Stimulated activated naive CD8-positive, alpha-beta T cell treated with anti-CD3 and anti-CD28 coated beads, Interleukin-15, Interleukin-2, amounts not matched to agents 100 U/mL and 50 U/mL, for 24 hours (primary cell): ENCODE data around the gene MLLT6.

Experiments used
- ATAC-seq: fragments of 150-1000 bp; cut with Tn5 transposase; one replicate; pipeline ENCODE4 v1.10.0; 2021
- DNase-seq: peaks from one replicate; pipeline ENCODE4 v3.0.0; 2021

MLLT6 gene

DNA sequence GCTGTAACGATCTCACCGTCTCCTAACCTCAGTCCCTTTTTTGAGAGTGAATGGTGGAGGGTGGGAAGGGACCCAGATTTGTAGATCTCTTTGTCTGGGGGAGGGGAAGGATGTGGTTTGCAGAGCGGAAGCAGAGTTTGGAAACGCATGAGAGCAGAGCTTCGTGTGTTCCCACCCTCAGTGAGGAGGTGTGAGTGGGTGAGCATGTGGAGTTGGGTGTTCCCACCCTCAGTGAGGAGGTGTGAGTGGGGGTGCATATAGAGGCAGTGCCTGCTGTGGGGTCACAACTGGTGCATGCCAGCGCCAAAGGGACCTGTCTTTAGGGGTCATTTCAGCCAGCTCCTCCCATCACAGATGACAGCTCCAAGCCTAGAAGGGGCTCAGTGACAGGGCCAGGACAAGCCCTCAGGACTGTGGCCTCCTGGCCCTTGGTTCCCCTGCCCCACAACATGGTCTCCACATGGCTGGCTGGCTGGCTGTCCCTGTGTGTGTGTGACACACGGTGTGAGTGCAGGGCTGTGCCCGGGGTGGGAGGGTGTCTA lies 23.3 kb downstream of the MLLT6 start:
- DNase-seq (peak; percentile 62), ATAC-seq (peak; percentile 4)

DNA sequence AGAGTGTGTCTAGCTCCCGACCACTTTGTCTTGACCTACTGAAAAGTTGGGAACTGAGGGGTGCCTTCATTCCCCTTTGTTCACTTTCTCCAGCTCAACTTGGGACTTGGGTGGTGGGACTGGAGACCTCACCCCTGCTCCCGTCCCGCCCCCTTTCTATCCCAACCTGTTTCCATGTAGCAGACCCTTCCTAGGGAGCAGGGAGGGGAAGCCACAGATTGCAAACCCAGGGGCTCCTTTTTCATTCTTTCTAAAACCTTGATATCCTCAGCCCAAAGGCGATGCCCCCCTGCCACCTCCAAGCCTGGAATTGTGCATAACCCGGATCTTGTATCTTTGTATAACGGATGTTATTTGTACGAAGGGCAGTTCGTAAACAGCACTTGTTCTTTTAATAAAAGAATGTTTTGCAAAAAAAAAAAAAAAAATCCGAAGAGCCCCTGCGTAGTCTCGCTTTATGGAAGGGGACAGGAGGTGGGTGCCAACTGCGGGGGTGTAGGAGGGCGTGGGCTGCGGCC lies 24.4 kb downstream of the MLLT6 start:
- DNase-seq (no peak), ATAC-seq (no peak)

DNA sequence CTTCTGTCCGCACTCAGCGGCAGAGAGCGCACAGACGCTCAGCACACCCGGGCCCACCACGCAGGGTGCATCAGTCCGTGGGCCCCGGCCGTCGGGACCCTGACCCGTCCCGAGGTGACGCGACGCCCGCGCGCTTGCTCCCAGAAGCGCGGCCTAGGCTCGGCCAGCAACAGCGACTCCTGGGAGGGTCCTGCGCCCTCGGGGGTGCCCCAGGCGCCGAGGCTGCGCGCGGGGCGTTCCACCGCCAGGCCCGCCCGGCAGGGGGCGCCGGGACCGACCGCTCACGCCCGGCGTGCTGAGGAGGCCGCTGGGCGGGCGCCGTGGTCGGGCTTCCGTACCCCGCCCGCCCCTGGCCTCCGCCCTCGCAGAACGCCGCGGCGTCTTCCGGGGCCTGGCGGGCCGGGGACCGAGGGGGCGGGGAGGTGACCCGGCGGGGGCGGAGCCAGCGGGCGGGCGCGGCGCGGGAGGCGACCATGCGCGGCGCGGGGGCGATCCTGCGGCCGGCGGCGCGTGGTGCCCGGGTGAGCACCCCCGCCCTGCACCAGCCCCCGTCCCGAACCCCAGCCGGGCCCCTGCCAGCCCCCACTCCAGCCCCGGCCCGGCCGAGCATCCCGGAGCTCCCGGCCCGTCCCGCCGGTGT lies 24.9 kb downstream of the MLLT6 start, which contains the start of gene CISD3:
TSS of gene CISD3 (plus strand) at position 456 of the 640 bp plus-strand sequence. CDS start at position 474, 18 bp downstream.
- ATAC-seq (peak; percentile 70), DNase-seq (peak; percentile 92)

DNA sequence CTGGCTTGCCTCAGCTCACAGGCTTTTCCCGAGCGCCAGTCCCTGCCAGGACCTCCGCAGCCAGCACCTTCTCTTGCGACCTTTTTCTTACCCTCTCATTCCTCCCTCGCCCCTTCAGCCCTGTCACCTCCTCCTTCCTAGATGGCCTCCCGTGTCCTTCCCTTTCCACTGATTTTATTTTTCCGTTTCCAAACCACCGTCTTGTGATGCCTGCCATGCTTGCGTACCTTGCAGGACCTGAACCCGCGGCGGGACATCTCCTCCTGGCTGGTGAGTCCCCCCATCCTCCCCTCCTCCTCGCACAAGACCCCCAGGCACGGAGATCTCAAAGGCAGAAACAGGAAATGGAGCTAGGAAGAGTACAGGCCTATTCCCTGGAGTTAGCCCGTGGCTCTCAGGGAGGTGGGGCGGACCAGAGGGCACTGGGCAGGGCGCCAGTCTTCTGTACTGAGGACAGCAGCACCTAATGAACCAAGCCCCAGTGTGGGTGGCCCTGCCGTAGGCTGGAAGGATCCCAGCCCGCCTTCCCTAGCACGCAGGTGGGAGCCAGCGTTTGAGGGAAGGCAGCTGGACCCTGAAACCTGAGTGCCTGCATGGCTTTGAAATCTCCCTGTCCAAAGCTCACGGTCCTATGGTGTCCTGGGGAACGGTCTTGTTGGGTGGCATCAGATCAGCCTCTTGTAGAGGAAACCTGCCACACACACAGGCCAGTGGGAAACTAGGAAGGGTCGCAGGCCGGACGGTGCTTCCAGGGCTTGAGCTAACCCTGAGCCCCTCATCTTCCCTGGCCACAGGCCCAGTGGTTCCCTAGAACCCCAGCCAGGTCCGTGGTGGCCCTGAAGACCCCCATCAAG lies 25.7 kb downstream of the MLLT6 start:
- DNase-seq (peak; percentile 52), ATAC-seq (no peak)

DNA sequence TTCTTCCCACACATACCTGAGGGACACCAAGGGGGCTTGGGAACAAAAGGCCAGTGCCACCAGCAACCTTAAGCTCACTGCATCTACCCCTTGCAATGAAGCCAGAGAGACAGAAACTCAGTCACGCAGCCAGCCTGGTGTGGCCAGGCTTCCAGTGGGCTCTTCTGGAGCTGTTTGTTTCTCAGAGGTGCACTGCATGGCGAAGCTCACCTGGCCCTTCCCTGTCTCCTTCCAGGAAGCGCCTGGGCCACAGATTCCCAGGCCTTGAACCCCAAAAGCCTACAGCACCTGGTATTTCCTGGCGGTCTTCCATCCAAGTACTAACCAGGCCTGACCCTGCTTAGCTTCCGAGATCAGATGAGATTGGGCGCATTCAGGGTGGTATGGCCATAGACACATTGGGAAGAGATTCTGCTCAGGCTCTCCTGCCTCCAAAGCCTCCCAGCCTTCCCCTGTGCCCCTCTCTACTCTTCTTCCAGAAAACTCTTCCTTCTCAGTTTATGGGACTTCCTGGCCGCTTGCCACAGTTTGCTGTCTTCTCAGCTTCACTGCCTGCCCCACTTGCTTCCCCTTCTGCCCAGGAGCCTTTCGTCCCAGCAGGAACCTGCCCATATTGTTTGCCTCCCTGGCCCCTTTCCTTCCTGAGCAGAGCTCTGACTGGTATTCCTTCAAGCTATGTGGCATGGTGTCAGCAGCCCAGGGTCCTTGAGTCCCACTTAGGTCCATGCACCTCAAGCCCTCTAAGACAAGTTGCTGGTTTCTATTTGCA lies 26.6 kb downstream of the MLLT6 start:
- DNase-seq = no peak
- no peak for ATAC-seq

DNA sequence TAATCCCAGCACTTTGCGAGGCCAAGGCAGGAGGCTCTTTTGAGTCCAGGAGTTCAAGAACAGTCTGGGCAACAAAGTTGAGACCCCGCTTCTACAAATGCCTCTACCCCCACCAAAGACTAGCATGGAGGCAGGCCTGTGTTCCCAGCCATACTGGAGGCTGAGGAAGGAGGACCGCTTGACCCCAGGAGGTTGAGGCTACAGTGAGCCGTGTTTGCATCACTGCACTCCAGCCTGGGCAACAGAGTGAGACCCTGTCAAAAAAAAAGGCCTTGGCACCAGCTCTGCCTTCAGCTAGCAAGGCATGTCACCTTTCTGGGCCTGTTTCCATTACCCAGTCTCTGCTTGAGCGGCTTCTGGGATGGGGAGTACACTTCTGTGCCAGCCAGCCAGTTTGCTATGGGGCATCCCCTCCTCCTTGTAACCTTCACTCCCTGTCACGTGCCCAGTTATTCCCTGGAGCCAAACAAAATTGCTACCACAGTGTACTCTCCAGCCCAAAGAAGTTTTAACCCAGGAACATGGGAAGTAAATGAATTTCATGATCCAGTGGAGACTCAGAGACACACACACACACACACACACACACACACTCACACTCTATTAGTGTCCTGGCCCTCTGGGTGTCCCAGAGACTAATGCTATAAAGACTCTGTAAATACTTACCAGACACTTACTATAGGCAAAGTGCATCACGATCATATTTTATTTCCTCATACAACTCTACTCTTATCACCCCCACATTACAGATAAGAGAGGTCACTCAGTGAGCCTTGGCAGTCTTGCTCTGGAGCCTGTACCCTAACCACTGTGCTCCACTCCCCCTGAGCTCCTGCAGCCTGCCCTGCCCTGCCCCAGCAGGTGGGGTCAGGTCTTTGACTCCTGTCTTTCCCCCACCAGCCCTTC lies 27.6 kb downstream of the MLLT6 start:
- ATAC-seq (no peak), DNase-seq (no peak)

DNA sequence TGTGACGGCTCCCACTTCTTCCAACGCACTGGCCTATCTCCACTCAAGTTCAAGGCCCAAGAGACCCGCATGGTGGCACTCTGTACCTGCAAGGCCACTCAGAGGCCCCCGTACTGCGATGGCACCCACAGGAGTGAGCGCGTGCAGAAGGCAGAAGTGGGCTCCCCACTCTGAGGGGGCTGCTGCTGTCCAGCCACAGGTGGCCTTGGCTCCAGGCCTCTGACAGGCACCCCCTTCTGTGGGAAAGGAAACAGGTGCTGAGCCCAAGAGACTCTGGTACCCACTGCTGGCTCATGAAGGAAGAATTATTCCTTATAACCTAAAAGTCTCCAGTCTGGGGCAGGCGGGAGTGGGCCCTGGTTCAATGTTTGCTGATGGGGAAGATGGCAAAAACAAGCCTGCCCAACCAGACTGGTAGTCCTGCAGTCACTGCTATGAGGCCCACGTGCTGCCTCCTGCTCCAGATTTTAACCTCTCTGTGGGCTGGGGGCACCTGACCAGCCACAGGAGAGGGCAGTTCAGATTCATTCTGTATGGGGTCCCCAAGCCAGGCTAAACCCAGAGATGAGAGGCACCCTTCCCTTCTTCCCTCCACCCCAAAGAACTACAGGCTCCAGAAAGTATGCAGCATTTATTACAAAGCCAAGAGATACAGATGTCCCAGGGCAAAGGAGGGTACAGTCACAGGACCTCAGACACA lies 28.4 kb downstream of the MLLT6 start:
- no peak for DNase-seq
- ATAC-seq = no peak

DNA sequence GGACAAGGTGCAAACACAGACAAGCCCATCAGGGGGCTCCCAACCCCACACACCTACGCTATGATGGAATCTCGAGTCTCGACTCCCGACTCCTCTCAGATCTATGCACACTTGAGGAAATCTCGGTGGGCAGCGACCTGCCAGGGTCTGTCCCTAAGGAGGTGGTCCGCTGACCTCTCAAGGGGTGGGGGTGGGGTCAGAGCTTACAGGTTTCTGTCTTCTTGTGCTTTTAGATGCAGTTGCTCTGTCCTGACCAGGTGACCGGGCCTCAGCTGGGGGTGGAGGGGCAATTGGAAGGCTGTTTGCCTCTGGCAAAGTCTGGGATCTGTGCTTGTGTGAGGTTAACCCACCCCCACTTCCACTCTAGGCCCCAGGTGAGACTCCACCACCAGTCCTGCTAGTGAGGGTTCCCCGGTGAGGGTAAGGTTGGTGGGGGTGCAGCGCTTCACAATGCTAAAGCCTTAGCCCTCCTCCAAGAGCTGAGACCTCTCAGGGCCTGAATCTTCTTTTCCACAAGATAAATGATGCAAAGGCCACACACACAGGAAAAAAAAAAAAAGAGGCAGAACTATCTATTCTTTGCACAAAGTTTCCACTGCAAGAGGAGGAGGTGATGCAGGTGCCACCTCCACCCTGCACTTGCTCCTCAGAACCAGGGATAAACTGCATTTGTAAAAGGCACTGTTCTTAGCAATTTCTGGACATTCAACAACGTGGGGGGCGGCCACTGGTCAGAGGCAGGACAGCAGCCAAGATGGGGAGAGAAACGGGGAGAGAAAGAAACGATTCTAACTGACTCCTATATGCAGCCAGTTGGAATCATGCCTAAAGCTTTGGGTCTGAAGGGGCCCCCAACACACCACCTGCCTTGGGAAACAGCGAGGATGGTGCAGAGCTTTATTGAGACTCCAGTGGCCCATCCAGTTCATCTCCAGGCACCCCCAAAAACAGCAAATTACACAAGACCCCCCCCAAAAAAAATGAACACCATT lies 29.2 kb downstream of the MLLT6 start:
- peak; percentile 43 for ATAC-seq
- peak; percentile 44 for DNase-seq

DNA sequence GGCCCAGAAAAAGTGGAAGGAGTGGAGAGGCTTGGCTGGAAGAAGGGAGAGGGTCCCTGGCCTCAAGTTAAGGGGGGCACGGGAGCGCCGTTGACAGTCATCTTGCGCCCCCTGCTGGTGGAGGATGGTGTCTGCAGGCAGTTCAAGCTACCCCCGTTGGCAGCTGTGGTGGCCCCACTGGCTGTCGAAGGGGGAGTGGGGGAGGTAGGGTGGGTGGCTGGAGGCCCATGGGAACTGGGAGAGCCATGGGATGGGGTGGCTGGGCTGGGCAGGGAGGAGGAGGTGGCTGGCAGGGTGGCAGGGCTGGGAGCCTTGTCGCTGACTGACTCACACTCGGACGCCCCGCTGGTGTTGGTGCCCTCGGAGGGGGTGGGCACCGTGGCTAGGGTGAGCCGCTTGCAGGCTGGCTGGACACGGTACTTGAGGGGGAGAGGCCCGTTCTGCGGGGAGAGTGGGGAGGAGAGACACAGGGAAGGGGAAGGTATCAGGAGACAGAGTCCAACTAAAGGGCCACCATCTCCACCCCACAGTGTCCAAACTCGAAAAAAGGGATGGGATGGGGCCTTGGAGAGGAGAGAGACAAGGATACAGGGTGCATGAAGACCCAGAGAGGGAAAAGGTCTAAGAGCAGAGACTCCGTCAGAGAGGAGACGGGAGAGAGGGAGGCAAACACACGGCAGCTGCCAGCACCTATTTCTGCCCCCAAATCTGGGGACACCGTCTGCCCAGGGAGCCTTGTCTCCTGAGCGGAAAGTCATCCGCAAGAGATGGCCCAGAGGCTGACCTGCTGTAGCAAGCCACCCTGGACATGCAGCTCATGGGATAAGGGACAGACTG lies 30.3 kb downstream of the MLLT6 start:
- no peak for ATAC-seq

DNA sequence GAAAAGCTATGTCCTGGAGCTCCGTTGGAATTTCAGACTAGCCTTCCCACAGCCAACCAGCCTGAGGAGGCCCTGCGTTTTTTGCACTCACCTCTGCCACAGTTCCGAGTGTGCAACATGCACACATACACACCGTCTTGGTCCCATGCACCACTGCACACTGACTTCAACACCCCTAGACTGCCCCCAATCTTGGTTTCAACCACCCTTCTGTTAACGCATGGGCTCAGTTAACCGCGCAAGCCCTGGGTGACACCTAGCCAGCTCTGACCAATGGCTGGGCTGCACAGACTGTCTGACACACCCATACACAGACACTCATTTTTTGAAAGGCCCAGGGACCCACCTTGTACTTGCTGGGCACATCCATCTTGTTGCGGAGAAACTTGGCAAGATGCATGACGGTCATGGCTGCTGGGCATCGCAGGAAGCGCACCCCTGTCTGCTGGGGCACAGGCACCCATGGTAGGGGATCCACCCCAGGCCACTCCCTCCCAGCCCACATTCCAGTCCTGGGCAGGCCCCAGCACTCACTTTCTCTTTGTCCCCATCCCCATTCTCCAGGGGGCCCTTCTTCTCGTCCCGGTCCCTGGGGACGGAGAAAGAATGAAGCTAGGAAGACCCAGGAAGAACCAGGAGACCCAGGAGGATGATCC lies 33.1 kb downstream of the MLLT6 start:
- DNase-seq (no peak), ATAC-seq (no peak)

More for the DNA sequence above, 30.3 kb downstream of the MLLT6 start:
- DNase-seq = peak; percentile 87

DNA sequence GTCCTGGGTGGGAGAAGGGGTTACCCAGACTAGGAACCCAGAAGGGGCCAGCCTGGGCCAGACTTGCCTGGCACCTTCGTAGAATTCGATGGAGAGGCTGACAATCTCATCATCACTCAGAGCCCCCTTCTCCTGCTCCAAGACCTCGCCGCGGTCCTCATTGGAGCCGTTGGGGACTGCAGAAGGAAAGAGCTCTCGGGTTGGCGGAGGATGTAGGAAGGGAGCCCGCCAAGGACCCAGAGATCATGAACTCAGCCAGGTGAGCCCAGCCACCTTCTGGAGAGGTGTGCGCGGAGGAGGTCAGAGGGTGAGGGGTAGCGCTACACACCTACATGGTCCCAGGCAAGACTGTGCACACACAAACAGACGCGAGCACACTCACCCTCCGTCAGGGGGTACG lies 33.6 kb downstream of the MLLT6 start:
- DNase-seq (no peak), ATAC-seq (no peak)

DNA sequence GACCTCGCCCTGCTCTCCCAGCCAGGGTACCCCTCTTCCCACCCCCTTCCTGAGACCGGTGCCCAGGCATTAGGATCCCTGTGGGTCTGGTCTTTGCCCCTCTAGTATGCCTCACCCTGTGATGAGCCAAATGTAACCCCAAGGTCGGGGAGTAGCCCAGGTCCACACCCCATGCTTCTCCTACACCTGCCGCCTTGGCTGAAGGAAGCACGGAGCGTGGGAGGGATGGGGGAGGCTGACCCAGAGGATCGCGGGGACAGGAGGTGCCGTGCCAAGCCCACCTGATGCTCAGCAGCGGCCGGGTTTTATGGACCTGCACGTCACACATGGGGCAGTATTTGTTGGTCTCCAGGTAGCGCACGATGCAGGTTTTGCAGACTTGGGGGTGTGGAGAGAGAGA lies 34.2 kb downstream of the MLLT6 start:
- no peak for DNase-seq
- no peak for ATAC-seq

DNA sequence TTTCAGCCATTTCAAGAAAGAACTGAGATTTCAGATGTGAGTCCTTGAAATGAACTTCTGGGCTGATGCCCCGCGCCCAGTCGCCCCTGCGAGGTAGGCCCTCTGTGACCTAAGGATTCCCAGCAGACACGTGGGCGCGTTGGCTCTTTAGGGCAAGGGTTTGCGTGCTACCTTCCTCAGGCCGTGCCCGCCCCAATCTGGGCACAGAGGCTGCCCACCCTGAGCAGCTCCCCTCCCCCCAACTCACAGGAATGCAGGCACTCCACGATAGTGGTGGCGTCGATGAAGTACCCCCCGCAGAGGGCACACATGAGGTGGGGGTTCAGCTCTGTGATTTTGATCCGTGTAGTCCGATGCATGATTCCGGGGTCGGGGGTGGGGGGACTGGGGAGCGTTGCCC lies 35.0 kb downstream of the MLLT6 start:
- DNase-seq = no peak
- no peak for ATAC-seq

DNA sequence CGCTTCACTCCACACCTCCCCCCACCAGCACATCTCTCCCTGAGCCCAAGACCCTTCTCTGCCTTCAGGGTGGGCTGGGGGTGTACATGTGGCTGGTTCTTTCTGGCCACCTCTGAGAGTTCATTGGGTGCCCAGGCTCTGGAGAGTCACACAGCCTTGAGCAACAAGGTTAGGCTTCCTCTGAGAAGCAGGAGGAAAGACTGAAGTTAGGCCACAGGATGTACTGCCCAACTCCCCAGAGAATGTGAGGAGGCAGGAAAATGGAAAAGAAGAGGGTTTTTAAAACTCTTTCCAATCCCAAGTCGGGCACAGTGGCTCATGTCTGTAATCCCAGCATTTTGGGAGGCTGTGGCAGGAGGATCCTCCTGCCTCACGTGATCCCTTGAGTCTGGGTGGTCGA lies 35.7 kb downstream of the MLLT6 start:
- no peak for DNase-seq
- ATAC-seq = no peak

DNA sequence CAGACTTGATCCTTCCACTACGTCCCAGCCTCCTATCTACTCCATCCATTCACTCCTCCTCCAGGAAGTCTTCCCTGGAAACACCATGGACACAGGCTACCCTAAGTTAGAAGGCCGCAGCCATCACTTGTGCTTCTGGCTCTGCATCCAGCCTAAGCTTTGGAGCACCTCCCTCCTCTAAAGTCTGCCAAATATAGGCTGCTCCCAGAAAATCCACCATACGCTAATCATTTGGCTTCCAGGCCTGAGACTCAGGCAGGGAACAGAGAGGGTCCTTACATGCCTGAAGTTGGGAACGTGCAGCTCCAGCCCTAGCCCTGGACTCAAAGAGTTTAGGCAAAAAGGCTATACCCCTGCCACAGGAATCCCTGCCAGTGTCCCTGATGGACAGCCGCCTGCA lies 36.4 kb downstream of the MLLT6 start:
- DNase-seq = no peak
- ATAC-seq = no peak

DNA sequence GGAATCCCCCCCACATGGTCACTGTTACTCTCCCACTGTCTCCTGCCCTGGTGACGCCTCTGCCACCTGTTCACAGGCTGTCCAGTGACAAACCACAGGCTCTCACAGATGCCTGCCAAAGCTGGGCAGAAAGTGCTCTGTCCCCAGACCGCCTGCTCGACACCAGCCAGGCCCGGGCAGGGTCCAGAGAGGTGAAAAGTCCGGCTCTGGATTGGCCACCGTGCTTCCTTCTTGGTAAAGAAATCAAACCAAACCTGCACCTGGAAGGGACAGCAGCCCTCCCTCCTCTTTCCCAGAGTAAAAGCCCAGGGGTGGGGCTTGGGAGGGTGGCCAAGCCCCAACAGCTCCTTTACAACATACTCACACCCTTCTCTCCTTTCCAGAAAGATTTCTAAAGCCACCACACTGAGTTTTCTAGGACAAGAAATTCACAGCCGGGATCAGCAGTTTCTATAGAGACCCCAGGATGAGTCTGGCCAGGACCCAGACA lies 36.9 kb downstream of the MLLT6 start:
- no peak for DNase-seq
- no peak for ATAC-seq

DNA sequence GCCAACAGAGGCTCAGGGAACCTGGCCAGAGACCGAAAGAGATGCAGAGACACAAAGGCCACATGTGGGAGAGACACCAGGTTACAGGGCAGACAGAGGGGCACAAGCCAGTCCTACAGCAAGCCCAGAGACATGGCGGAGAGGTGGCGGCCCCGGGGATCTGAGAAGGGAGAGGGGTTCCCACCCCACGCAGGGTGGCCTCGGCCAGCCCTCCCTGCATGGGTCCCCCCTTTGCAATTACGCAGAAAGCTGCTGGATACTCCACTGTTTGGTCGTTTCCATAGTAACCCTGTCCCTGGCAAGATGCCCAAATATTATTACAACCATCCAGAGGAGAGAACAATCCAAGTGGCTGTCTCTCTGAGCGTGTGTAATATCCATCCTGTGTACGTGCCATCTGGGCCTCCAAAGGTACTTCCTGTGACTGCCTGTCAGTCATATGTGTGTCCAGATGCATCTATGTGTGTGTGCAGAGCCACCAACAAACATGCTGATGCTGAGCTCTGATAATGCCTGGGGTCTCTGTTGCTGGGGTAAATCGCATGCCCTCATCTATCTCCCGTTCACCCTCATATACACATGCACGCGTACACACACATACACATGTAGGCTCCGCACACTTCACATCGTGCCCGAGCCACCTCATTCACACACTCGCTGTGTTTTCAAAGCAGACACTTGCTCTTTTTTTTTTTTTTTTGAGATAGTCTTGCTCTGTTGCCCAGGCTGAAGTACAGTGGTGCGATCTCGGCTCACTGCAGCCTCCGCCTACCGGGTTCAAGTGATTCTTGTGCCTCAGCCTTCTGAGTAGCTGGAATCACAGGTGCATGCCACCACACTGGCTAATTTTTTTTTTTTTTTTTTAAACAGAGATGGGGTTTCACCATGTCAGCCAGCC lies 37.6 kb downstream of the MLLT6 start:
- DNase-seq (no peak), ATAC-seq (no peak)
